PC-3 (cell line): Measurements from ENCODE around the gene GPR78. TPM values are rescaled to one million over a fixed set of nuclear protein-coding genes. Genes with fewer than 3 reads are reported as not detected.

Experiments used
- total RNA-seq: library from RNA; depleted of rRNA; stranded (reverse); fragments of >200 nt; gene quantifications from 2 replicates; pipeline ENCODE4 v1.2.3, GENCODE V29; 2014; rRNA removed

GPR78 gene
- total RNA-seq, 1 experiment from 2014 or later = 2.0 TPM

Other genes with a start within 250 kb of the GPR78 start
- 12.2 and 13.0 TPM in 2 replicates for gene ACOX3, start 139.7 kb upstream of the GPR78 start, total RNA-seq
- gene TRMT44, start 139.6 kb upstream of the GPR78 start, total RNA-seq = 13.3 and 15.3 TPM in 2 replicates
- gene CPZ, start 12.4 kb downstream of the GPR78 start, total RNA-seq = 21.7 and 27.9 TPM in 2 replicates